PC-3 (cell line): ENCODE results near the gene PHRF1. TPM values are rescaled to one million over a fixed set of nuclear protein-coding genes. Genes with fewer than 3 reads are reported as not detected.

Source experiments
- ATAC-seq: fragments of 200-7000 bp; cut with Tn5 transposase; 2 replicates; pipeline ENCODE4 v1.9.1; 2020; ENCODE audit warnings: mild to moderate bottlenecking, moderate library complexity
- BruUV-seq: library from RNA; stranded (reverse); fragments of 400-500 nt; replicated peaks from 2 replicates; lab custom pipeline; 2021; lab: Mats Ljungman, UMichigan
- CTCF ChIA-PET: fragments of 300-600 bp; sonication (Branson Sonifier 250); formaldehyde crosslinking; loops from one replicate; lab custom pipeline; 2022; ENCODE audit warnings: antibody characterized with exemption; lab: Charles Lee
- POLR2A ChIA-PET: fragments of 300-600 bp; sonication (Branson Sonifier 250); formaldehyde crosslinking; loops from one replicate; lab custom pipeline; 2022; ENCODE audit warnings: antibody characterized with exemption; ENCODE audit not compliant: unreplicated experiment; lab: Charles Lee
- DNase-seq: peaks from one replicate; pipeline ENCODE4 v3.0.0-alpha.2; 2015
- H2AFZ ChIP-seq: fragments of 300-600 bp; sonication (generic); 2 replicates; pipeline ENCODE4 v1.6.0; 2016; ENCODE audit warnings: antibody characterized with exemption, low read length
- H3F3A ChIP-seq: fragments of 300-600 bp; sonication (generic); one replicate; pipeline ENCODE4 v1.6.0; 2017; ENCODE audit warnings: antibody characterized with exemption, low read length, control low read depth, mild to moderate bottlenecking; ENCODE audit not compliant: unreplicated experiment
- H3K27ac ChIP-seq: fragments of 300-600 bp; sonication (generic); 2 replicates; pipeline ENCODE4 v1.5.1; 2016; ENCODE audit warnings: mild to moderate bottlenecking, low read length
- H3K27me3 ChIP-seq: fragments of 300-600 bp; sonication (generic); 2 replicates; pipeline ENCODE4 v1.6.1; 2016; ENCODE audit warnings: low read length, mixed read lengths
- H3K36me3 ChIP-seq: fragments of 300-600 bp; sonication (generic); 2 replicates; pipeline ENCODE4 v1.6.1; 2016; ENCODE audit warnings: low read depth, mixed run types, low read length, mixed read lengths
- H3K4me1 ChIP-seq: fragments of 300-600 bp; sonication (generic); 2 replicates; pipeline ENCODE4 v1.5.1; 2016; ENCODE audit warnings: low read length; ENCODE audit not compliant: insufficient read depth
- H3K4me2 ChIP-seq: fragments of 300-600 bp; sonication (generic); 2 replicates; pipeline ENCODE4 v1.6.0; 2016; ENCODE audit warnings: low read length
- H3K4me3 ChIP-seq: fragments of 300-600 bp; sonication (generic); 2 replicates; pipeline ENCODE4 v1.5.1; 2016; ENCODE audit warnings: mild to moderate bottlenecking, low read length, mixed read lengths
- H3K79me2 ChIP-seq: fragments of 300-600 bp; sonication (generic); 2 replicates; pipeline ENCODE4 v1.6.1; 2017; ENCODE audit warnings: low read length, mixed read lengths
- H3K9ac ChIP-seq: fragments of 300-600 bp; sonication (generic); 2 replicates; pipeline ENCODE4 v1.6.0; 2016; ENCODE audit warnings: mild to moderate bottlenecking, low read length
- H3K9me2 ChIP-seq: fragments of 300-600 bp; sonication (generic); replicated peaks from 2 replicates; pipeline ENCODE4 v1.6.1; 2016; ENCODE audit warnings: mixed run types, low read length, mixed read lengths
- H3K9me3 ChIP-seq: fragments of 300-600 bp; sonication (generic); 2 replicates; pipeline ENCODE4 v1.6.1; 2016; ENCODE audit warnings: low read length, mixed read lengths
- H4K20me1 ChIP-seq: fragments of 300-600 bp; sonication (generic); 2 replicates; pipeline ENCODE4 v1.6.1; 2016; ENCODE audit warnings: low read length, mixed read lengths
- EZH2 ChIP-seq: fragments of 300-600 bp; sonication (generic); IDR thresholded peaks from one replicate; pipeline ENCODE4 v1.6.1; 2017; ENCODE audit warnings: antibody characterized with exemption, mild to moderate bottlenecking, low read length; ENCODE audit not compliant: unreplicated experiment
- EZH2phosphoT487 ChIP-seq: fragments of 300-600 bp; sonication (generic); IDR thresholded peaks from 2 replicates; pipeline ENCODE4 v1.6.1; 2018; ENCODE audit warnings: mild to moderate bottlenecking, antibody characterized with exemption, low read length, borderline replicate concordance
- intact Hi-C: fragments of 100-400 bp; cut with micrococcal nuclease; formaldehyde crosslinking; loops from 2 replicates; pipeline ENCODE4 v1.9.0; 2023
- total RNA-seq: library from RNA; depleted of rRNA; stranded (reverse); fragments of >200 nt; gene quantifications from 2 replicates; pipeline ENCODE4 v1.2.3, GENCODE V29; 2014
- TF ChIP-seq, protein P1 (sequence below): fragments of 300-600 bp; sonication (generic); conservative IDR thresholded peaks from 2 replicates; pipeline ENCODE4 v1.5.1; 2017; ENCODE audit warnings: antibody characterized with exemption, low read depth, mild to moderate bottlenecking, low read length

The PHRF1 gene
- total RNA-seq, 1 experiment from 2014 or later = 41.4 TPM

GRCh38 chr11:535519-536454 lies 40.5 kb upstream of the PHRF1 start, which contains the start of gene HRAS:
TSS of gene HRAS (minus strand) at chr11:535576.
- CTCF ChIA-PET = interaction anchor here (1.0 kb wide), 1 partner anchor 87 kb away, joined by 3 read pairs; no protein-coding TSS in a partner anchor
- H3F3A ChIP-seq = no peaks in the 10 kb centered on the region
- intact Hi-C loops = loop anchor here (2.0 kb wide), 2 partner anchors 29 to 41 kb away; partner anchors contain the start of genes PHRF1 and RNH1
- H4K20me1 ChIP-seq = peaks cover 4% of the 10 kb centered on the region; the same call in 1 of the 2 replicates
- H3K4me3 ChIP-seq = peak within 1 kb of the TSS; percentile 89
- no peaks in the 10 kb centered on the region for H3K9me2 ChIP-seq
- H3K27ac ChIP-seq = peak within 1 kb of the TSS; percentile 63
- no peak for TF ChIP-seq EZH2
- TF ChIP-seq EZH2phosphoT487 = no peak
- TF ChIP-seq, protein P1, sequence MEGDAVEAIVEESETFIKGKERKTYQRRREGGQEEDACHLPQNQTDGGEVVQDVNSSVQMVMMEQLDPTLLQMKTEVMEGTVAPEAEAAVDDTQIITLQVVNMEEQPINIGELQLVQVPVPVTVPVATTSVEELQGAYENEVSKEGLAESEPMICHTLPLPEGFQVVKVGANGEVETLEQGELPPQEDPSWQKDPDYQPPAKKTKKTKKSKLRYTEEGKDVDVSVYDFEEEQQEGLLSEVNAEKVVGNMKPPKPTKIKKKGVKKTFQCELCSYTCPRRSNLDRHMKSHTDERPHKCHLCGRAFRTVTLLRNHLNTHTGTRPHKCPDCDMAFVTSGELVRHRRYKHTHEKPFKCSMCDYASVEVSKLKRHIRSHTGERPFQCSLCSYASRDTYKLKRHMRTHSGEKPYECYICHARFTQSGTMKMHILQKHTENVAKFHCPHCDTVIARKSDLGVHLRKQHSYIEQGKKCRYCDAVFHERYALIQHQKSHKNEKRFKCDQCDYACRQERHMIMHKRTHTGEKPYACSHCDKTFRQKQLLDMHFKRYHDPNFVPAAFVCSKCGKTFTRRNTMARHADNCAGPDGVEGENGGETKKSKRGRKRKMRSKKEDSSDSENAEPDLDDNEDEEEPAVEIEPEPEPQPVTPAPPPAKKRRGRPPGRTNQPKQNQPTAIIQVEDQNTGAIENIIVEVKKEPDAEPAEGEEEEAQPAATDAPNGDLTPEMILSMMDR = no peak
- peak within 1 kb of the TSS; percentile 92 for H3K4me2 ChIP-seq
- H3K79me2 ChIP-seq = peaks cover 16% of the 10 kb centered on the region
- no peaks in the 10 kb centered on the region for H3K36me3 ChIP-seq
- peak; percentile 94 for DNase-seq
- H3K27me3 ChIP-seq = no peaks in the 10 kb centered on the region
- no peaks in the 10 kb centered on the region for H3K9me3 ChIP-seq
- peak; percentile 77 for ATAC-seq
- BruUV-seq = TSS peak; percentile 24
- POLR2A ChIA-PET = interaction anchor here (0.6 to 1.1 kb wide), 2 partner anchors 40 to 79 kb away, joined by 3 to 7 read pairs; partner anchors contain the start of gene PHRF1
- H3K4me1 ChIP-seq = peaks cover 17% of the 10 kb centered on the region
- H3K9ac ChIP-seq = peak within 1 kb of the TSS; percentile 80
- H2AFZ ChIP-seq = peak within 1 kb of the TSS; percentile 95

- Histone ChIP-seq H3K9ac (peak within 1 kb of the TSS; percentile 62), H3K9me3 (no peaks in the 10 kb centered on the region), H3K27ac (peak within 1 kb of the TSS; percentile 63), H3K36me3 (no peaks in the 10 kb centered on the region), H4K20me1 (peaks cover 4% of the 10 kb centered on the region; the same call in 1 of the 2 replicates), H3K79me2 (peaks cover 16% of the 10 kb centered on the region), H3K4me3 (peak within 1 kb of the TSS; percentile 62), H2AFZ (peak within 1 kb of the TSS; percentile 95), H3K4me2 (peak within 1 kb of the TSS; percentile 89), H3K9me2 (no peaks in the 10 kb centered on the region), H3F3A (no peaks in the 10 kb centered on the region), H3K4me1 (peaks cover 17% of the 10 kb centered on the region), H3K27me3 (no peaks in the 10 kb centered on the region)
- POLR2A ChIA-PET = no interaction called here
- CTCF ChIA-PET = interaction anchor here (1.0 kb wide), 1 partner anchor 88 kb away, joined by 3 read pairs; no protein-coding TSS in a partner anchor
- intact Hi-C loops = loop anchor here (2.0 kb wide), 2 partner anchors 30 to 40 kb away; partner anchors contain the start of genes PHRF1 and RNH1
- peak; percentile 86 for DNase-seq
- ATAC-seq = peak; percentile 52
- TF ChIP-seq, protein P1 = no peak
- no peak for TF ChIP-seq EZH2
- TF ChIP-seq EZH2phosphoT487 = no peak
- BruUV-seq = no TSS peak
Measured at GRCh38 chr11:536841-537621, 39.2 kb upstream of the PHRF1 start, which contains the start of gene LRRC56. TSS of gene LRRC56 (plus strand) at chr11:537527. CDS start at chr11:540685, 3,158 bp downstream.
